ENCODE data around the gene HLA-G. TPM values are rescaled to one million over a fixed set of nuclear protein-coding genes. Genes with fewer than 3 reads are reported as not detected.

HLA-G gene
- total and polyA plus RNA-seq, 9 of the 15 experiments (the other 6 are each of a cell fraction or from before 2014, with no cell fraction given), result 0.13 TPM; not detected in 8

DNA sequence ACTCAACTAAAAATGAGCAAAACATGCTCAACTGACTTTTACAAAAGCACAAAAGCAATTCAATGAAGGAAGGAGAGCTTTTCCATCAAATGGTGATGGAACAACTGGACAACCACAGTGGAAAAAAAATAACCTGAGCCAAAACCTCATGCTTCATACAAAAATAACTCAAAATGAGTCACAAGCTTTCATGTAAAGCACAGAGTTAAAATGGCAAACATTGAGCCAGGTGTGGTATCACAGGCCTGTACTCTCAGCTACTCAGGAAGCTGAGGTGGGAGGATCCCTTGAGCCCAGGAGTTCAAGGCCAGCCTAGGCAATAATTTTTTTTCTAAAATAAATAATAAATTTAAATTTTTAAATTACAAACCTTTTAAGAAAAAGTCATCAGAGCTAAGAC is 18.4 kb upstream of the HLA-G start:
- BruUV-seq (replicated peaks), result no TSS peak
- Histone ChIP-seq H3K9me1 (ENCODE audit: control insufficient read depth, insufficient read depth, low read length) (no peaks in the 10 kb centered on the region), H3K27me3 (ENCODE audit: control insufficient read depth in 2 of 2, insufficient read depth in 2 of 2, low read length in 2 of 2) (peaks cover 0 to 8% of the 10 kb centered on the region in 2 experiments; a peak in 3 of 5 replicates), H4K20me1 (replicated peaks; ENCODE audit: control insufficient read depth, insufficient read depth, low read length) (no peaks in the 10 kb centered on the region), H3K36me3 (ENCODE audit: control insufficient read depth, insufficient read depth, low read length) (no peaks in the 10 kb centered on the region), H3K27ac (ENCODE audit: extremely low read depth, low read depth, low read length) (no peak overlapping the region), H3K79me2 (ENCODE audit: control insufficient read depth, insufficient read depth, low read length) (no peaks in the 10 kb centered on the region), H3K4me3 (no peak overlapping the region), H2AFZ (ENCODE audit: low read depth, low read length) (no peak overlapping the region), H3K4me1 (replicated peaks in 1 of 2; ENCODE audit: control insufficient read depth in 2 of 2, insufficient read depth in 2 of 2, low read length in 2 of 2) (peaks cover 6 to 16% of the 10 kb centered on the region in 2 experiments; a peak in 4 of 5 replicates), H3K9ac (ENCODE audit: insufficient read depth in 1 of 2, low read depth in 2 of 2, low read length in 2 of 2) (no peak overlapping the region), H3K4me2 (ENCODE audit: insufficient read depth, low read length) (no peak overlapping the region), H3K9me3 (replicated peaks; ENCODE audit: control insufficient read depth, insufficient read depth, low read depth, low read length) (no peaks in the 10 kb centered on the region)
- ChIA-PET CTCF (ENCODE audit: low intra/inter-chr PET ratio) (no interaction called here), POLR2A (interaction anchor here (0.8 kb wide), 1 partner anchor 57 kb away, joined by 3 read pairs; no protein-coding TSS in a partner anchor)
- DNase-seq (ENCODE audit: extremely low read depth in 1 of 4, low spot score in 3 of 4), result no peak
- intact Hi-C loops (cut with micrococcal nuclease) (no loop called here), in situ Hi-C loops (cut with MboI) (no loop called here)
- no peak for ATAC-seq
- no peak for FAIRE-seq
- TF ChIP-seq ZNF324 (CRISPR knock-in tag; IDR thresholded peaks at IDR 0.05) (no peak), HDAC6 (IDR thresholded peaks at IDR 0.05; ENCODE audit: low read depth, low read length) (no peak)

DNA sequence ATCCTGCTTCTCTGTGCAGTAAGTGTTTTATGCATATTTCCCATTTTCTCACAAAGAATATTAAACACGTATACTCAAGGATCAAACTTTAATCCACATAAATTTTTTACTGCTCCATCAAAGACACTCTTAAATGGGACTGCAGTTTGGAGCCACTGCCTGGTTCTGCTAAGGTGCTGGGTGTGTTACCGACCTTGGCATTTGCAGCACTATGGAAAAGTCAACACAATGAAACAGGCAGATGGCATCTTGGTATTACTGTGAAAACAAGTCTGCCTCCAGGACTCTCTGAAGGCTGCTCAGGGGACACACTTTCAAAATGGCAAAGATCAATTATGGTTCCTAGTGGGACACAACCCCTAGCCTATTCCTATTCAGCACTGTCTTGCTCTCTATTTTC is 17.3 kb upstream of the HLA-G start:
- Histone ChIP-seq H3K4me3 (no peak overlapping the region), H3K27ac (ENCODE audit: extremely low read depth, low read depth, low read length) (no peak overlapping the region), H4K20me1 (replicated peaks; ENCODE audit: control insufficient read depth, insufficient read depth, low read length) (no peaks in the 10 kb centered on the region), H3K9me3 (replicated peaks; ENCODE audit: control insufficient read depth, insufficient read depth, low read depth, low read length) (no peaks in the 10 kb centered on the region), H3K4me2 (ENCODE audit: insufficient read depth, low read length) (no peak overlapping the region), H3K36me3 (ENCODE audit: control insufficient read depth, insufficient read depth, low read length) (no peaks in the 10 kb centered on the region), H3K4me1 (replicated peaks in 1 of 2; ENCODE audit: control insufficient read depth in 2 of 2, insufficient read depth in 2 of 2, low read length in 2 of 2) (peaks cover 14 to 27% of the 10 kb centered on the region in 2 experiments; a peak in 4 of 5 replicates), H3K27me3 (ENCODE audit: control insufficient read depth in 2 of 2, insufficient read depth in 2 of 2, low read length in 2 of 2) (peaks cover 0 to 8% of the 10 kb centered on the region in 2 experiments; a peak in 3 of 5 replicates), H3K9ac (ENCODE audit: insufficient read depth in 1 of 2, low read depth in 2 of 2, low read length in 2 of 2) (no peak overlapping the region), H3K9me1 (ENCODE audit: control insufficient read depth, insufficient read depth, low read length) (no peaks in the 10 kb centered on the region), H2AFZ (ENCODE audit: low read depth, low read length) (no peak overlapping the region), H3K79me2 (ENCODE audit: control insufficient read depth, insufficient read depth, low read length) (no peaks in the 10 kb centered on the region)
- FAIRE-seq, result no peak
- intact Hi-C loops (cut with micrococcal nuclease) (no loop called here), in situ Hi-C loops (cut with MboI) (no loop called here)
- DNase-seq (ENCODE audit: extremely low read depth in 1 of 4, low spot score in 3 of 4), result no peak
- 0% methylated on average over 2 of the region's 2 CpGs for WGBS (ENCODE audit: insufficient coverage, low coverage, missing lambda C conversion rate)
- ChIA-PET CTCF (ENCODE audit: low intra/inter-chr PET ratio) (no interaction called here), POLR2A (interaction anchor here (1.0 kb wide), 1 partner anchor 11 kb away, joined by 4 read pairs; no protein-coding TSS in a partner anchor)
- BruUV-seq (replicated peaks), result no TSS peak
- no peak for ATAC-seq
- no peak for TF ChIP-seq ZNF561 (CRISPR knock-in tag; conservative IDR thresholded peaks at IDR 0.05)
- TF ChIP-seq KDM1A (IDR thresholded peaks at IDR 0.05), result no peak
- TF ChIP-seq SAFB (IDR thresholded peaks at IDR 0.05; ENCODE audit: borderline replicate concordance, low read depth, low read length), result no peak
- TF ChIP-seq, protein P1, sequence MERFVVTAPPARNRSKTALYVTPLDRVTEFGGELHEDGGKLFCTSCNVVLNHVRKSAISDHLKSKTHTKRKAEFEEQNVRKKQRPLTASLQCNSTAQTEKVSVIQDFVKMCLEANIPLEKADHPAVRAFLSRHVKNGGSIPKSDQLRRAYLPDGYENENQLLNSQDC (CRISPR knock-in tag; IDR thresholded peaks at IDR 0.05), result no peak
- TF ChIP-seq, protein P2, sequence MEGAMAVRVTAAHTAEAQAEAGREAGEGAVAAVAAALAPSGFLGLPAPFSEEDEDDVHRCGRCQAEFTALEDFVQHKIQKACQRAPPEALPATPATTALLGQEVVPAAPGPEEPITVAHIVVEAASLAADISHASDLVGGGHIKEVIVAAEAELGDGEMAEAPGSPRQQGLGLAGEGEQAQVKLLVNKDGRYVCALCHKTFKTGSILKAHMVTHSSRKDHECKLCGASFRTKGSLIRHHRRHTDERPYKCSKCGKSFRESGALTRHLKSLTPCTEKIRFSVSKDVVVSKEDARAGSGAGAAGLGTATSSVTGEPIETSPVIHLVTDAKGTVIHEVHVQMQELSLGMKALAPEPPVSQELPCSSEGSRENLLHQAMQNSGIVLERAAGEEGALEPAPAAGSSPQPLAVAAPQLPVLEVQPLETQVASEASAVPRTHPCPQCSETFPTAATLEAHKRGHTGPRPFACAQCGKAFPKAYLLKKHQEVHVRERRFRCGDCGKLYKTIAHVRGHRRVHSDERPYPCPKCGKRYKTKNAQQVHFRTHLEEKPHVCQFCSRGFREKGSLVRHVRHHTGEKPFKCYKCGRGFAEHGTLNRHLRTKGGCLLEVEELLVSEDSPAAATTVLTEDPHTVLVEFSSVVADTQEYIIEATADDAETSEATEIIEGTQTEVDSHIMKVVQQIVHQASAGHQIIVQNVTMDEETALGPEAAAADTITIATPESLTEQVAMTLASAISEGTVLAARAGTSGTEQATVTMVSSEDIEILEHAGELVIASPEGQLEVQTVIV (CRISPR knock-in tag; IDR thresholded peaks at IDR 0.05; ENCODE audit: borderline replicate concordance), result no peak
- no peak for TF ChIP-seq ELF2 (CRISPR knock-in tag; IDR thresholded peaks at IDR 0.05)
- TF ChIP-seq NFRKB (IDR thresholded peaks at IDR 0.05; ENCODE audit: low read depth), result no peak
- no peak for TF ChIP-seq BCL6 (CRISPR knock-in tag; IDR thresholded peaks at IDR 0.05)
- TF ChIP-seq, protein P3, sequence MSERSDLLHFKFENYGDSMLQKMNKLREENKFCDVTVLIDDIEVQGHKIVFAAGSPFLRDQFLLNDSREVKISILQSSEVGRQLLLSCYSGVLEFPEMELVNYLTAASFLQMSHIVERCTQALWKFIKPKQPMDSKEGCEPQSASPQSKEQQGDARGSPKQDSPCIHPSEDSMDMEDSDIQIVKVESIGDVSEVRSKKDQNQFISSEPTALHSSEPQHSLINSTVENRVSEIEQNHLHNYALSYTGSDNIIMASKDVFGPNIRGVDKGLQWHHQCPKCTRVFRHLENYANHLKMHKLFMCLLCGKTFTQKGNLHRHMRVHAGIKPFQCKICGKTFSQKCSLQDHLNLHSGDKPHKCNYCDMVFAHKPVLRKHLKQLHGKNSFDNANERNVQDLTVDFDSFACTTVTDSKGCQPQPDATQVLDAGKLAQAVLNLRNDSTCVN (CRISPR knock-in tag; IDR thresholded peaks at IDR 0.05), result no peak
- TF ChIP-seq, protein P4, sequence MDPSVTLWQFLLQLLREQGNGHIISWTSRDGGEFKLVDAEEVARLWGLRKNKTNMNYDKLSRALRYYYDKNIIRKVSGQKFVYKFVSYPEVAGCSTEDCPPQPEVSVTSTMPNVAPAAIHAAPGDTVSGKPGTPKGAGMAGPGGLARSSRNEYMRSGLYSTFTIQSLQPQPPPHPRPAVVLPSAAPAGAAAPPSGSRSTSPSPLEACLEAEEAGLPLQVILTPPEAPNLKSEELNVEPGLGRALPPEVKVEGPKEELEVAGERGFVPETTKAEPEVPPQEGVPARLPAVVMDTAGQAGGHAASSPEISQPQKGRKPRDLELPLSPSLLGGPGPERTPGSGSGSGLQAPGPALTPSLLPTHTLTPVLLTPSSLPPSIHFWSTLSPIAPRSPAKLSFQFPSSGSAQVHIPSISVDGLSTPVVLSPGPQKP (CRISPR knock-in tag; IDR thresholded peaks at IDR 0.05), result no peak
